H9 (cell line): ENCODE data around the gene TMPRSS2. TPM values are rescaled to one million over a fixed set of nuclear protein-coding genes. Genes with fewer than 3 reads are reported as not detected.

ENCODE experiments used
- DNase-seq: peaks from one replicate; pipeline ENCODE4 v3.0.0-alpha.2; 2017
- H2AFZ ChIP-seq: one replicate; pipeline ENCODE4 v1.6.1; 2013; ENCODE audit warnings: mild to moderate bottlenecking, low read length, control low read depth, moderate library complexity
- H2AK5ac ChIP-seq: 2 replicates; pipeline ENCODE4 v1.6.1; 2013; ENCODE audit warnings: low read length, control low read depth, mixed read lengths; ENCODE audit not compliant: insufficient read length
- H2BK120ac ChIP-seq: one replicate; pipeline ENCODE4 v1.6.1; 2013; ENCODE audit warnings: low read depth, mild to moderate bottlenecking, low read length, control low read depth, inconsistent platforms; ENCODE audit not compliant: poor library complexity, severe bottlenecking
- H2BK12ac ChIP-seq: 2 replicates; pipeline ENCODE4 v1.6.1; 2013; ENCODE audit warnings: low read length, control low read depth, mixed read lengths, low read depth; ENCODE audit not compliant: insufficient read length
- H2BK15ac ChIP-seq: 2 replicates; pipeline ENCODE4 v1.6.1; 2013; ENCODE audit warnings: low read depth, low read length, control low read depth
- H2BK20ac ChIP-seq: one replicate; pipeline ENCODE4 v1.6.1; 2013; ENCODE audit warnings: low read depth, mild to moderate bottlenecking, low read length, control low read depth, inconsistent platforms; ENCODE audit not compliant: poor library complexity, severe bottlenecking
- H2BK5ac ChIP-seq: 2 replicates; pipeline ENCODE4 v1.6.1; 2013; ENCODE audit warnings: low read length, control low read depth, mixed read lengths; ENCODE audit not compliant: insufficient read length
- H3K14ac ChIP-seq: 2 replicates; pipeline ENCODE4 v1.6.1; 2013; ENCODE audit warnings: low read length, control low read depth; ENCODE audit not compliant: insufficient read depth
- H3K18ac ChIP-seq: 2 replicates; pipeline ENCODE4 v1.6.1; 2013; ENCODE audit warnings: low read depth, mild to moderate bottlenecking, mixed read lengths, low read length, control low read depth; ENCODE audit not compliant: insufficient read length
- H3K23ac ChIP-seq: 2 replicates; pipeline ENCODE4 v1.6.1; 2013; ENCODE audit warnings: low read length, control low read depth, mixed read lengths, low read depth; ENCODE audit not compliant: insufficient read length
- H3K23me2 ChIP-seq: 2 replicates; pipeline ENCODE4 v1.6.1; 2013; ENCODE audit warnings: low read depth, mild to moderate bottlenecking, mixed read lengths, low read length, control low read depth; ENCODE audit not compliant: insufficient read length, poor library complexity, severe bottlenecking
- H3K27ac ChIP-seq: 2 replicates; pipeline ENCODE4 v1.5.1; 2013; ENCODE audit warnings: low read length, control low read depth, mixed read lengths, low read depth; ENCODE audit not compliant: insufficient read length
- H3K27me3 ChIP-seq: 2 replicates; pipeline ENCODE4 v1.6.1; 2013; ENCODE audit warnings: low read length, control low read depth, inconsistent platforms; ENCODE audit not compliant: insufficient read depth
- H3K4ac ChIP-seq: 2 replicates; pipeline ENCODE4 v1.6.1; 2013; ENCODE audit warnings: low read depth, mild to moderate bottlenecking, control low read depth, inconsistent platforms, low read length, moderate library complexity
- H3K4me1 ChIP-seq: 2 replicates; pipeline ENCODE4 v1.6.1; 2013; ENCODE audit warnings: low read length, control low read depth, inconsistent platforms; ENCODE audit not compliant: insufficient read depth
- H3K4me2 ChIP-seq: 2 replicates; pipeline ENCODE4 v1.6.1; 2013; ENCODE audit warnings: low read length, control low read depth, mixed read lengths; ENCODE audit not compliant: insufficient read length, insufficient read depth
- H3K56ac ChIP-seq: 2 replicates; pipeline ENCODE4 v1.6.1; 2013; ENCODE audit warnings: low read depth, mild to moderate bottlenecking, mixed read lengths, low read length, control low read depth; ENCODE audit not compliant: insufficient read length
- H3K79me1 ChIP-seq: 2 replicates; pipeline ENCODE4 v1.6.1; 2013; ENCODE audit warnings: low read depth, mild to moderate bottlenecking, moderate library complexity, low read length, control low read depth, inconsistent platforms; ENCODE audit not compliant: insufficient read depth, poor library complexity, severe bottlenecking
- H3K79me2 ChIP-seq: 2 replicates; pipeline ENCODE4 v1.6.1; 2013; ENCODE audit warnings: low read length, control low read depth, inconsistent platforms; ENCODE audit not compliant: insufficient read depth
- H3K9ac ChIP-seq: 2 replicates; pipeline ENCODE4 v1.6.1; 2013; ENCODE audit warnings: low read length, control low read depth, mixed read lengths; ENCODE audit not compliant: insufficient read length; ENCODE audit errors: extremely low read depth
- H3K9me3 ChIP-seq: one replicate; pipeline ENCODE4 v1.6.1; 2013; ENCODE audit warnings: low read depth, low read length, inconsistent platforms; ENCODE audit not compliant: control insufficient read depth
- H3T11ph ChIP-seq: one replicate; pipeline ENCODE4 v1.6.1; 2013; ENCODE audit warnings: mild to moderate bottlenecking, low read length, control low read depth, inconsistent platforms
- H4K20me1 ChIP-seq: one replicate; pipeline ENCODE4 v1.6.1; 2013; ENCODE audit not compliant: control insufficient read depth, insufficient read length, insufficient read depth
- H4K5ac ChIP-seq: 2 replicates; pipeline ENCODE4 v1.6.1; 2013; ENCODE audit warnings: low read depth, mild to moderate bottlenecking, mixed read lengths, low read length, control low read depth; ENCODE audit not compliant: insufficient read length
- H4K8ac ChIP-seq: replicated peaks from 2 replicates; pipeline ENCODE4 v1.6.1; 2013; ENCODE audit warnings: low read length, control low read depth, mixed read lengths, low read depth; ENCODE audit not compliant: insufficient read length
- H4K91ac ChIP-seq: 2 replicates; pipeline ENCODE4 v1.6.1; 2013; ENCODE audit warnings: low read depth, mild to moderate bottlenecking, moderate library complexity, mixed read lengths, low read length, control low read depth; ENCODE audit not compliant: insufficient read length
- H3K27ac Mint-ChIP-seq, 3 experiments: 2 replicates in 2 of 3; 3 replicates in 1 of 3; pipeline ENCODE4 v1.8.0; 2020 to 2021; ENCODE audit warnings: mixed read lengths in 3 of 3, mild to moderate bottlenecking in 1 of 3, moderate library complexity in 1 of 3
- H3K27me3 Mint-ChIP-seq: 2 replicates; pipeline ENCODE4 v1.8.0; 2021; ENCODE audit warnings: low read depth, mild to moderate bottlenecking, moderate library complexity, mixed read lengths
- H3K36me3 Mint-ChIP-seq, 3 experiments: 2 replicates in 2 of 3; 3 replicates in 1 of 3; pipeline ENCODE4 v1.8.0; 2020 to 2021; ENCODE audit warnings: low read depth in 3 of 3, mixed read lengths in 3 of 3; ENCODE audit not compliant: insufficient read depth in 1 of 3
- H3K4me1 Mint-ChIP-seq, 2 experiments: 2 replicates each; pipeline ENCODE4 v1.8.0; 2020; ENCODE audit warnings: mixed read lengths in 2 of 2
- H3K4me3 Mint-ChIP-seq, 2 experiments: 2 replicates in 1 of 2; 3 replicates in 1 of 2; pipeline ENCODE4 v1.8.0; 2020 to 2021; ENCODE audit warnings: mild to moderate bottlenecking in 2 of 2, mixed read lengths in 2 of 2, moderate library complexity in 1 of 2
- H3K9me3 Mint-ChIP-seq, 2 experiments: 2 replicates in 1 of 2; 3 replicates in 1 of 2; pipeline ENCODE4 v1.8.0; 2020; ENCODE audit warnings: mild to moderate bottlenecking in 2 of 2, mixed read lengths in 2 of 2, moderate library complexity in 1 of 2
- WGBS: extraction: QIAGEN DNeasy Blood & Tissue Kit; methylation state at CpG from one replicate; pipeline ENCODE4 v1.1.7; 2013; ENCODE audit warnings: missing lambda C conversion rate, low lambda C conversion rate, mixed read lengths; ENCODE audit not compliant: insufficient read length; ENCODE audit errors: extremely low coverage; 5-methylcytosine and 5-hydroxymethylcytosine counted together
- total RNA-seq: library from RNA; stranded (reverse); gene quantifications from 2 replicates; pipeline ENCODE4 v1.2.1, GENCODE V29; 2021
- TF ChIP-seq, protein P1 (sequence below): fragments of 200-600 bp; sonication (generic); conservative IDR thresholded peaks from 3 replicates; pipeline ENCODE4 v1.8.0; 2021; ENCODE audit warnings: antibody characterized with exemption, mild to moderate bottlenecking

Gene TMPRSS2
- total RNA-seq, 1 experiment from 2014 or later, result 12.1 TPM

DNA sequence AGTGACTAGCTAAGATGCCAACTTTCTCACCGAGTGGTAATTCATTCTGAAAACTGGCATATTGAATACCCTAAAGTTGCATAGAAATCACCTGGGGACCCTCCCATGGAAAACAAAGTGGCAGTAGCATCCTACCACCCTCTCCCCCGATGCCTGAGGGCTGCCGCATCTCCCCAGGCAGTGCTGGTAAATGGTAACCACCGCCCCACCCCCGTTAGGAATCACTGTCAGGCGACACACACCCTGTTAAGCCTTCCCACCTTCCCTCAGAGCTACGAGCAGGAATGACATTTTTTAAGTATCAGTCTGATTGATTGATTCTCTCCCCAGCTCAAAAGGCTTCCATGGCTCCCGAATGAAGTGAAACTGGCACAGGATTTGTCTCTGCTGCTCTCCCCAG, 28.3 kb downstream of the TMPRSS2 start:
- Histone ChIP-seq H3K18ac (no peak overlapping the region), H4K20me1 (no peaks in the 10 kb centered on the region), H4K8ac (no peak overlapping the region), H4K91ac (no peak overlapping the region), H3K79me1 (no peaks in the 10 kb centered on the region), H3K23me2 (no peaks in the 10 kb centered on the region), H3K27me3 (no peaks in the 10 kb centered on the region), H3K79me2 (no peaks in the 10 kb centered on the region), H2BK20ac (no peak overlapping the region), H3T11ph (no peak overlapping the region), H3K56ac (no peak overlapping the region), H4K5ac (no peak overlapping the region), H2BK5ac (no peak overlapping the region), H2BK15ac (no peak overlapping the region), H2AFZ (no peak overlapping the region), H3K4me1 (peaks cover 8% of the 10 kb centered on the region; the same call in 1 of the 2 replicates), H3K4me2 (no peak overlapping the region), H3K23ac (no peak overlapping the region), H3K9me3 (no peaks in the 10 kb centered on the region), H3K14ac (no peak overlapping the region), H2BK12ac (no peak overlapping the region), H2AK5ac (no peak overlapping the region), H3K4ac (no peak overlapping the region), H3K9ac (no peak overlapping the region), H3K27ac (no peak overlapping the region), H2BK120ac (no peak overlapping the region)
- WGBS, result no CpG with 5 or more reads among the region's 8 CpGs
- Mint-ChIP-seq H3K4me1 (peaks cover 43 to 52% of the 10 kb centered on the region in 2 experiments), H3K27me3 (no peaks in the 10 kb centered on the region), H3K4me3 (no peak overlapping the region), H3K36me3 (peaks cover 2 to 26% (median 3%) of the 10 kb centered on the region in 3 experiments; a peak in 5 of 7 replicates), H3K27ac (peak overlapping the region in 1 of 3 experiments; percentile 70; a peak in 3 of 7 replicates), H3K9me3 (no peaks in the 10 kb centered on the region)
- TF ChIP-seq, protein P1, sequence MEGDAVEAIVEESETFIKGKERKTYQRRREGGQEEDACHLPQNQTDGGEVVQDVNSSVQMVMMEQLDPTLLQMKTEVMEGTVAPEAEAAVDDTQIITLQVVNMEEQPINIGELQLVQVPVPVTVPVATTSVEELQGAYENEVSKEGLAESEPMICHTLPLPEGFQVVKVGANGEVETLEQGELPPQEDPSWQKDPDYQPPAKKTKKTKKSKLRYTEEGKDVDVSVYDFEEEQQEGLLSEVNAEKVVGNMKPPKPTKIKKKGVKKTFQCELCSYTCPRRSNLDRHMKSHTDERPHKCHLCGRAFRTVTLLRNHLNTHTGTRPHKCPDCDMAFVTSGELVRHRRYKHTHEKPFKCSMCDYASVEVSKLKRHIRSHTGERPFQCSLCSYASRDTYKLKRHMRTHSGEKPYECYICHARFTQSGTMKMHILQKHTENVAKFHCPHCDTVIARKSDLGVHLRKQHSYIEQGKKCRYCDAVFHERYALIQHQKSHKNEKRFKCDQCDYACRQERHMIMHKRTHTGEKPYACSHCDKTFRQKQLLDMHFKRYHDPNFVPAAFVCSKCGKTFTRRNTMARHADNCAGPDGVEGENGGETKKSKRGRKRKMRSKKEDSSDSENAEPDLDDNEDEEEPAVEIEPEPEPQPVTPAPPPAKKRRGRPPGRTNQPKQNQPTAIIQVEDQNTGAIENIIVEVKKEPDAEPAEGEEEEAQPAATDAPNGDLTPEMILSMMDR, result no peak
- no peak for DNase-seq
